H9 (cell line): ENCODE measurements around the gene KIF12. TPM values are rescaled to one million over a fixed set of nuclear protein-coding genes. Genes with fewer than 3 reads are reported as not detected.

Experiments used
- DNase-seq: peaks from one replicate; pipeline ENCODE4 v3.0.0-alpha.2; 2017
- H2AFZ ChIP-seq: one replicate; pipeline ENCODE4 v1.6.1; 2013; ENCODE audit warnings: mild to moderate bottlenecking, low read length, control low read depth, moderate library complexity
- H2AK5ac ChIP-seq: 2 replicates; pipeline ENCODE4 v1.6.1; 2013; ENCODE audit warnings: low read length, control low read depth, mixed read lengths; ENCODE audit not compliant: insufficient read length
- H2BK120ac ChIP-seq: one replicate; pipeline ENCODE4 v1.6.1; 2013; ENCODE audit warnings: low read depth, mild to moderate bottlenecking, low read length, control low read depth, inconsistent platforms; ENCODE audit not compliant: poor library complexity, severe bottlenecking
- H2BK12ac ChIP-seq: 2 replicates; pipeline ENCODE4 v1.6.1; 2013; ENCODE audit warnings: low read length, control low read depth, mixed read lengths, low read depth; ENCODE audit not compliant: insufficient read length
- H2BK15ac ChIP-seq: 2 replicates; pipeline ENCODE4 v1.6.1; 2013; ENCODE audit warnings: low read depth, low read length, control low read depth
- H2BK20ac ChIP-seq: one replicate; pipeline ENCODE4 v1.6.1; 2013; ENCODE audit warnings: low read depth, mild to moderate bottlenecking, low read length, control low read depth, inconsistent platforms; ENCODE audit not compliant: poor library complexity, severe bottlenecking
- H2BK5ac ChIP-seq: 2 replicates; pipeline ENCODE4 v1.6.1; 2013; ENCODE audit warnings: low read length, control low read depth, mixed read lengths; ENCODE audit not compliant: insufficient read length
- H3K14ac ChIP-seq: 2 replicates; pipeline ENCODE4 v1.6.1; 2013; ENCODE audit warnings: low read length, control low read depth; ENCODE audit not compliant: insufficient read depth
- H3K18ac ChIP-seq: 2 replicates; pipeline ENCODE4 v1.6.1; 2013; ENCODE audit warnings: low read depth, mild to moderate bottlenecking, mixed read lengths, low read length, control low read depth; ENCODE audit not compliant: insufficient read length
- H3K23ac ChIP-seq: 2 replicates; pipeline ENCODE4 v1.6.1; 2013; ENCODE audit warnings: low read length, control low read depth, mixed read lengths, low read depth; ENCODE audit not compliant: insufficient read length
- H3K23me2 ChIP-seq: 2 replicates; pipeline ENCODE4 v1.6.1; 2013; ENCODE audit warnings: low read depth, mild to moderate bottlenecking, mixed read lengths, low read length, control low read depth; ENCODE audit not compliant: insufficient read length, poor library complexity, severe bottlenecking
- H3K27ac ChIP-seq: 2 replicates; pipeline ENCODE4 v1.5.1; 2013; ENCODE audit warnings: low read length, control low read depth, mixed read lengths, low read depth; ENCODE audit not compliant: insufficient read length
- H3K27me3 ChIP-seq: 2 replicates; pipeline ENCODE4 v1.6.1; 2013; ENCODE audit warnings: low read length, control low read depth, inconsistent platforms; ENCODE audit not compliant: insufficient read depth
- H3K4ac ChIP-seq: 2 replicates; pipeline ENCODE4 v1.6.1; 2013; ENCODE audit warnings: low read depth, mild to moderate bottlenecking, control low read depth, inconsistent platforms, low read length, moderate library complexity
- H3K4me1 ChIP-seq: 2 replicates; pipeline ENCODE4 v1.6.1; 2013; ENCODE audit warnings: low read length, control low read depth, inconsistent platforms; ENCODE audit not compliant: insufficient read depth
- H3K4me2 ChIP-seq: 2 replicates; pipeline ENCODE4 v1.6.1; 2013; ENCODE audit warnings: low read length, control low read depth, mixed read lengths; ENCODE audit not compliant: insufficient read length, insufficient read depth
- H3K56ac ChIP-seq: 2 replicates; pipeline ENCODE4 v1.6.1; 2013; ENCODE audit warnings: low read depth, mild to moderate bottlenecking, mixed read lengths, low read length, control low read depth; ENCODE audit not compliant: insufficient read length
- H3K79me1 ChIP-seq: 2 replicates; pipeline ENCODE4 v1.6.1; 2013; ENCODE audit warnings: low read depth, mild to moderate bottlenecking, moderate library complexity, low read length, control low read depth, inconsistent platforms; ENCODE audit not compliant: insufficient read depth, poor library complexity, severe bottlenecking
- H3K79me2 ChIP-seq: 2 replicates; pipeline ENCODE4 v1.6.1; 2013; ENCODE audit warnings: low read length, control low read depth, inconsistent platforms; ENCODE audit not compliant: insufficient read depth
- H3K9ac ChIP-seq: 2 replicates; pipeline ENCODE4 v1.6.1; 2013; ENCODE audit warnings: low read length, control low read depth, mixed read lengths; ENCODE audit not compliant: insufficient read length; ENCODE audit errors: extremely low read depth
- H3K9me3 ChIP-seq: one replicate; pipeline ENCODE4 v1.6.1; 2013; ENCODE audit warnings: low read depth, low read length, inconsistent platforms; ENCODE audit not compliant: control insufficient read depth
- H3T11ph ChIP-seq: one replicate; pipeline ENCODE4 v1.6.1; 2013; ENCODE audit warnings: mild to moderate bottlenecking, low read length, control low read depth, inconsistent platforms
- H4K20me1 ChIP-seq: one replicate; pipeline ENCODE4 v1.6.1; 2013; ENCODE audit not compliant: control insufficient read depth, insufficient read length, insufficient read depth
- H4K5ac ChIP-seq: 2 replicates; pipeline ENCODE4 v1.6.1; 2013; ENCODE audit warnings: low read depth, mild to moderate bottlenecking, mixed read lengths, low read length, control low read depth; ENCODE audit not compliant: insufficient read length
- H4K8ac ChIP-seq: replicated peaks from 2 replicates; pipeline ENCODE4 v1.6.1; 2013; ENCODE audit warnings: low read length, control low read depth, mixed read lengths, low read depth; ENCODE audit not compliant: insufficient read length
- H4K91ac ChIP-seq: 2 replicates; pipeline ENCODE4 v1.6.1; 2013; ENCODE audit warnings: low read depth, mild to moderate bottlenecking, moderate library complexity, mixed read lengths, low read length, control low read depth; ENCODE audit not compliant: insufficient read length
- H3K27ac Mint-ChIP-seq, 3 experiments: 2 replicates in 2 of 3; 3 replicates in 1 of 3; pipeline ENCODE4 v1.8.0; 2020 to 2021; ENCODE audit warnings: mixed read lengths in 3 of 3, mild to moderate bottlenecking in 1 of 3, moderate library complexity in 1 of 3
- H3K27me3 Mint-ChIP-seq: 2 replicates; pipeline ENCODE4 v1.8.0; 2021; ENCODE audit warnings: low read depth, mild to moderate bottlenecking, moderate library complexity, mixed read lengths
- H3K36me3 Mint-ChIP-seq, 3 experiments: 2 replicates in 2 of 3; 3 replicates in 1 of 3; pipeline ENCODE4 v1.8.0; 2020 to 2021; ENCODE audit warnings: low read depth in 3 of 3, mixed read lengths in 3 of 3; ENCODE audit not compliant: insufficient read depth in 1 of 3
- H3K4me1 Mint-ChIP-seq, 2 experiments: 2 replicates each; pipeline ENCODE4 v1.8.0; 2020; ENCODE audit warnings: mixed read lengths in 2 of 2
- H3K4me3 Mint-ChIP-seq, 2 experiments: 2 replicates in 1 of 2; 3 replicates in 1 of 2; pipeline ENCODE4 v1.8.0; 2020 to 2021; ENCODE audit warnings: mild to moderate bottlenecking in 2 of 2, mixed read lengths in 2 of 2, moderate library complexity in 1 of 2
- H3K9me3 Mint-ChIP-seq, 2 experiments: 2 replicates in 1 of 2; 3 replicates in 1 of 2; pipeline ENCODE4 v1.8.0; 2020; ENCODE audit warnings: mild to moderate bottlenecking in 2 of 2, mixed read lengths in 2 of 2, moderate library complexity in 1 of 2
- CTCF ChIP-seq: fragments of 200-600 bp; sonication (generic); conservative IDR thresholded peaks from 3 replicates; pipeline ENCODE4 v1.8.0; 2021; ENCODE audit warnings: antibody characterized with exemption, mild to moderate bottlenecking
- WGBS: extraction: QIAGEN DNeasy Blood & Tissue Kit; methylation state at CpG from one replicate; pipeline ENCODE4 v1.1.7; 2013; ENCODE audit warnings: missing lambda C conversion rate, low lambda C conversion rate, mixed read lengths; ENCODE audit not compliant: insufficient read length; ENCODE audit errors: extremely low coverage; 5-methylcytosine and 5-hydroxymethylcytosine counted together
- total RNA-seq: library from RNA; stranded (reverse); gene quantifications from 2 replicates; pipeline ENCODE4 v1.2.1, GENCODE V29; 2021

KIF12 gene
- total RNA-seq, 1 experiment from 2014 or later: 3.3 TPM

GRCh38 chr9:114115654-114116125, 16.6 kb upstream of the KIF12 start:
- Histone ChIP-seq H4K20me1 (no peaks in the 10 kb centered on the region), H3K14ac (no peak overlapping the region), H2BK5ac (no peak overlapping the region), H3K18ac (no peak overlapping the region), H4K91ac (peak overlapping the region; percentile 8), H2BK120ac (no peak overlapping the region), H3K4me1 (no peaks in the 10 kb centered on the region), H3K23ac (no peak overlapping the region), H2BK15ac (no peak overlapping the region), H2AK5ac (no peak overlapping the region), H3K4me2 (no peak overlapping the region), H3K56ac (no peak overlapping the region), H3K79me1 (no peaks in the 10 kb centered on the region), H2BK20ac (no peak overlapping the region), H2BK12ac (no peak overlapping the region), H3K79me2 (no peaks in the 10 kb centered on the region), H3K9me3 (no peaks in the 10 kb centered on the region), H3K4ac (no peak overlapping the region), H4K8ac (no peak overlapping the region), H4K5ac (no peak overlapping the region), H3K27me3 (no peaks in the 10 kb centered on the region), H3K27ac (no peak overlapping the region), H3K23me2 (no peaks in the 10 kb centered on the region), H2AFZ (no peak overlapping the region), H3T11ph (no peak overlapping the region), H3K9ac (no peak overlapping the region)
- Mint-ChIP-seq H3K4me1 (peaks cover 7 to 18% of the 10 kb centered on the region in 2 experiments), H3K36me3 (no peaks in the 10 kb centered on the region), H3K27ac (no peak overlapping the region), H3K9me3 (no peaks in the 10 kb centered on the region), H3K4me3 (no peak overlapping the region), H3K27me3 (peaks cover 43% of the 10 kb centered on the region)
- WGBS: no CpG with 5 or more reads among the region's 9 CpGs
- DNase-seq: no peak
- TF ChIP-seq CTCF: no peak
